ENCODE results near the gene EPB41.

GRCh38 chr1:29113413-29114117 is 199.2 kb downstream of the EPB41 start:
- no peak for TF ChIP-seq HDAC2 (IDR thresholded peaks at IDR 0.05; ENCODE audit: borderline replicate concordance in 1 of 2, low read depth in 2 of 2, low read length in 2 of 2)
- no peak for TF ChIP-seq SAP30 (IDR thresholded peaks at IDR 0.05; ENCODE audit: insufficient read depth, insufficient replicate concordance, low read length)
- TF ChIP-seq RAD21 (IDR thresholded peaks at IDR 0.05 in 1 of 2, conservative IDR thresholded peaks at IDR 0.05 in 1 of 2; ENCODE audit: low read depth in 2 of 2, low read length in 2 of 2), result no peak
- no peak for TF ChIP-seq POLR2AphosphoS5 (IDR thresholded peaks at IDR 0.05; ENCODE audit: low read depth, low read length)
- TF ChIP-seq TBP (IDR thresholded peaks at IDR 0.05; ENCODE audit: low read depth, low read length), result no peak
- TF ChIP-seq CTCF (IDR thresholded peaks at IDR 0.05; ENCODE audit: control extremely low read depth in 1 of 3, insufficient read depth in 1 of 3, low read depth in 1 of 3, low read length in 3 of 3), result no peak
- no peak for TF ChIP-seq EP300 (IDR thresholded peaks at IDR 0.05; ENCODE audit: borderline replicate concordance in 1 of 2, low read depth in 2 of 2, low read length in 2 of 2)
- TF ChIP-seq RNF2 (IDR thresholded peaks at IDR 0.05; ENCODE audit: borderline replicate concordance, low read depth, low read length, missing control alignments, poor library complexity, severe bottlenecking), result no peak
- TF ChIP-seq SIN3A (conservative IDR thresholded peaks at IDR 0.05 in 1 of 2, IDR thresholded peaks at IDR 0.05 in 1 of 2; ENCODE audit: low read depth in 1 of 2, low read length in 2 of 2), result no peak
